Sigmoid colon (tissue), 7 donors: Measurements from ENCODE around the gene EPN3. TPM values are rescaled to one million over a fixed set of nuclear protein-coding genes. Genes with fewer than 3 reads are reported as not detected.
A peak's percentile ranks its signal among the peaks of the same experiment; 100 is the strongest.

Source experiments
- DNase-seq: peaks from one replicate; pipeline ENCODE4 v3.0.0-alpha.2; 2019
- H3K27ac ChIP-seq, 4 donors: fragments of 200-600 bp; sonication (generic); one replicate each; pipeline ENCODE4 v1.5.1; 2016 to 2019; ENCODE audit warnings: mild to moderate bottlenecking in 1 of 4
- H3K27me3 ChIP-seq, 3 donors: fragments of 200-600 bp; sonication (generic); one replicate each; pipeline ENCODE4 v1.5.1; 2019; ENCODE audit warnings: mild to moderate bottlenecking in 1 of 3
- H3K36me3 ChIP-seq, 4 donors: fragments of 200-600 bp; sonication (generic); one replicate each; pipeline ENCODE4 v1.5.1; 2016 to 2019
- H3K4me1 ChIP-seq, 4 donors: fragments of 200-600 bp; sonication (generic); one replicate each; pipeline ENCODE4 v1.5.1; 2017 to 2019
- H3K4me3 ChIP-seq, 4 donors: fragments of 200-600 bp; sonication (generic); one replicate each; pipeline ENCODE4 v1.5.1; 2017 to 2019; ENCODE audit warnings: mild to moderate bottlenecking in 2 of 4, moderate library complexity in 1 of 4
- H3K9me3 ChIP-seq, 4 donors: fragments of 200-600 bp in 3 of 4; sonication (generic) in 3 of 4; one replicate each; pipeline versions ENCODE4 v1.5.1 to v1.6.1; 2013 to 2019
- CTCF ChIP-seq, 4 experiments: fragments of 450-650 bp in 3 of 4; fragments of 200-600 bp in 1 of 4; IDR thresholded peaks; one replicate each; pipeline ENCODE4 v1.5.1; 2016 to 2019; ENCODE audit warnings: antibody characterized with exemption in 4 of 4, mild to moderate bottlenecking in 3 of 4, moderate library complexity in 2 of 4
- EP300 ChIP-seq, 4 donors: sonication (generic); formaldehyde crosslinking; IDR thresholded peaks; one replicate each; pipeline ENCODE4 v1.6.1; 2017; ENCODE audit warnings: antibody characterized with exemption in 4 of 4
- POLR2A ChIP-seq, 2 donors: fragments of 450-650 bp; IDR thresholded peaks; one replicate each; pipeline ENCODE4 v1.6.1; 2016; ENCODE audit warnings: antibody characterized with exemption in 2 of 2, mild to moderate bottlenecking in 2 of 2, moderate library complexity in 2 of 2
- POLR2AphosphoS5 ChIP-seq, 4 donors: sonication (generic); formaldehyde crosslinking; IDR thresholded peaks; one replicate each; pipeline ENCODE4 v1.6.1; 2017; ENCODE audit warnings: antibody characterized with exemption in 4 of 4
- WGBS, 2 donors: extraction: QIAGEN DNeasy Blood & Tissue Kit; methylation state at CpG; one replicate each; pipeline ENCODE4 v1.1.7; 2013; 5-methylcytosine and 5-hydroxymethylcytosine counted together
- intact Hi-C: fragments of 100-400 bp; cut with DNase I; formaldehyde crosslinking; loops from one replicate; pipeline ENCODE4 v1.15.1; 2023
- polyA plus RNA-seq, 3 donors: library from polyadenylated mRNA; stranded (reverse); fragments of 200-250 nt; gene quantifications; one replicate each; pipeline ENCODE4 v1.2.3, GENCODE V29; 2013
- total RNA-seq, 4 donors: library from RNA; depleted of rRNA; stranded (reverse); fragments of >200 nt; gene quantifications; one replicate each; pipeline ENCODE4 v1.1.0, GENCODE V29; 2016
- donor health status: healthy with polysubstance abuse.
- donor health status: Bipolar disorder and iron deficiency.
- donor health status: healthy.

Gene EPN3
- total and polyA plus RNA-seq, 7 donors, result 23.4 to 31.7 (median 29.5) TPM; not detected in 4

- TF ChIP-seq CTCF (IDR thresholded peaks at IDR 0.05) (no peak), POLR2A (IDR thresholded peaks at IDR 0.05) (no peak), EP300 (IDR thresholded peaks at IDR 0.05) (no peak), POLR2AphosphoS5 (IDR thresholded peaks at IDR 0.05) (no peak)
- H3K36me3 ChIP-seq, result no peaks in the 10 kb centered on the region
- WGBS, 2 donors, result 81 to 87% methylated on average over 13 of the region's 13 CpGs
- no peak overlapping the region for H3K4me3 ChIP-seq
- H3K27me3 ChIP-seq, result no peaks in the 10 kb centered on the region
- H3K9me3 ChIP-seq, result no peaks in the 10 kb centered on the region
- peak overlapping the region in 1 of 4 donors; percentile 34 for H3K27ac ChIP-seq
- peaks cover 0 to 15% (median 11%) of the 10 kb centered on the region in 4 donors for H3K4me1 ChIP-seq
- DNase-seq, result peak; percentile 74
- intact Hi-C loops, result no loop called here
These were observed 14.0 kb upstream of the EPN3 start for GRCh38 chr17:50518384-50519023.

GRCh38 chr17:50519141-50519834 lies 13.2 kb upstream of the EPN3 start:
- 90 to 92% methylated on average over 8 of the region's 8 CpGs for WGBS, 2 donors

GRCh38 chr17:50520483-50520882 lies 12.1 kb upstream of the EPN3 start:
- no peak overlapping the region for H3K4me3 ChIP-seq
- H3K27ac ChIP-seq, result no peak overlapping the region
- H3K27me3 ChIP-seq, result no peaks in the 10 kb centered on the region
- 79 to 86% methylated on average over 2 of the region's 2 CpGs for WGBS, 2 donors
- TF ChIP-seq CTCF (IDR thresholded peaks at IDR 0.05) (no peak), EP300 (IDR thresholded peaks at IDR 0.05) (no peak), POLR2AphosphoS5 (IDR thresholded peaks at IDR 0.05) (no peak), POLR2A (IDR thresholded peaks at IDR 0.05) (no peak)
- H3K36me3 ChIP-seq, result no peaks in the 10 kb centered on the region
- H3K4me1 ChIP-seq, result peaks cover 0 to 4% (median under 1%) of the 10 kb centered on the region in 4 donors
- no peak for DNase-seq
- intact Hi-C loops, result no loop called here
- no peaks in the 10 kb centered on the region for H3K9me3 ChIP-seq

More at GRCh38 chr17:50519141-50519834, 13.2 kb upstream of the EPN3 start:
- Histone ChIP-seq H3K36me3 (no peaks in the 10 kb centered on the region), H3K27me3 (no peaks in the 10 kb centered on the region), H3K4me1 (peaks cover 0 to 15% (median 10%) of the 10 kb centered on the region in 4 donors), H3K4me3 (no peak overlapping the region), H3K27ac (peak overlapping the region in 1 of 4 donors; percentile 34), H3K9me3 (no peaks in the 10 kb centered on the region)
- DNase-seq, result no peak
- TF ChIP-seq POLR2A (IDR thresholded peaks at IDR 0.05) (no peak), CTCF (IDR thresholded peaks at IDR 0.05) (no peak), EP300 (IDR thresholded peaks at IDR 0.05) (no peak), POLR2AphosphoS5 (IDR thresholded peaks at IDR 0.05) (no peak)
- intact Hi-C loops, result no loop called here

GRCh38 chr17:50521514-50521913 lies 11.0 kb upstream of the EPN3 start:
- intact Hi-C loops, result no loop called here
- TF ChIP-seq POLR2A (IDR thresholded peaks at IDR 0.05) (no peak), EP300 (IDR thresholded peaks at IDR 0.05) (no peak), POLR2AphosphoS5 (IDR thresholded peaks at IDR 0.05) (no peak), CTCF (IDR thresholded peaks at IDR 0.05) (no peak)
- WGBS, 2 donors, result 68 to 76% methylated on average over 2 of the region's 2 CpGs
- Histone ChIP-seq H3K27ac (no peak overlapping the region), H3K36me3 (no peaks in the 10 kb centered on the region), H3K4me3 (no peak overlapping the region), H3K9me3 (no peaks in the 10 kb centered on the region), H3K27me3 (no peaks in the 10 kb centered on the region), H3K4me1 (no peaks in the 10 kb centered on the region)
- DNase-seq, result no peak
